Endothelial cell of umbilical vein (primary cell): ENCODE measurements around the gene SUV39H1.

Experiments used
- CTCF ChIP-seq, 2 donors: IDR thresholded peaks; 1 replicate in 1 of 2; 2 replicates in 1 of 2; pipeline ENCODE4 v1.5.1; 2011; ENCODE audit warnings: low read length in 2 of 2, mild to moderate bottlenecking in 2 of 2, moderate library complexity in 2 of 2, control low read depth in 1 of 2, inconsistent platforms in 1 of 2, low read depth in 1 of 2; ENCODE audit not compliant: insufficient read depth in 1 of 2; ENCODE audit errors: extremely low read depth in 1 of 2
- EZH2 ChIP-seq: IDR thresholded peaks from 2 replicates; pipeline ENCODE4 v1.6.1; 2012; ENCODE audit warnings: borderline replicate concordance, low read depth, mild to moderate bottlenecking, moderate library complexity, low read length, inconsistent platforms; ENCODE audit not compliant: severe bottlenecking
- FOS ChIP-seq: IDR thresholded peaks from 2 replicates; pipeline ENCODE4 v1.6.1; 2011; ENCODE audit warnings: mild to moderate bottlenecking, low read length, moderate library complexity, borderline replicate concordance; ENCODE audit not compliant: insufficient read depth
- GATA2 ChIP-seq: IDR thresholded peaks from 2 replicates; pipeline ENCODE4 v1.7.0; 2011; ENCODE audit warnings: low read depth, mild to moderate bottlenecking, moderate library complexity, mixed read lengths, low read length; ENCODE audit not compliant: insufficient read length, insufficient read depth
- JUN ChIP-seq: IDR thresholded peaks from 2 replicates; pipeline ENCODE4 v1.6.1; 2011; ENCODE audit warnings: borderline replicate concordance, low read depth; ENCODE audit not compliant: insufficient read length, insufficient read depth
- MAX ChIP-seq: IDR thresholded peaks from 2 replicates; pipeline ENCODE4 v1.6.1; 2011; ENCODE audit not compliant: insufficient read depth, insufficient read length
- MYC ChIP-seq: IDR thresholded peaks from one replicate; pipeline ENCODE4 v1.6.1; 2011; ENCODE audit warnings: mild to moderate bottlenecking, low read depth, low read length
- POLR2A ChIP-seq: IDR thresholded peaks from 2 replicates; pipeline ENCODE4 v1.6.1; 2012; ENCODE audit warnings: low read depth, mild to moderate bottlenecking, control low read depth, low read length
- POLR2AphosphoS5 ChIP-seq: IDR thresholded peaks from 2 replicates; pipeline ENCODE4 v1.6.1; 2012; ENCODE audit warnings: low read depth, mild to moderate bottlenecking, control low read depth, low read length, moderate library complexity; ENCODE audit not compliant: insufficient read depth

- TF ChIP-seq CTCF (IDR thresholded peaks at IDR 0.05; ENCODE audit: extremely low read depth in 1 of 2, insufficient read depth in 1 of 2, low read depth in 1 of 2, low read length in 2 of 2): no peak
- no peak for TF ChIP-seq POLR2A
- no peak for TF ChIP-seq EZH2
- TF ChIP-seq JUN: no peak
- no peak for TF ChIP-seq MAX
- TF ChIP-seq POLR2AphosphoS5: no peak
- TF ChIP-seq MYC: no peak
- TF ChIP-seq GATA2: no peak
- TF ChIP-seq FOS: no peak
Measured at GRCh38 chrX:48709522-48710112, 13.1 kb downstream of the SUV39H1 start.
